Measurements from ENCODE around the gene VWC2L. TPM values are rescaled to one million over a fixed set of nuclear protein-coding genes. Genes with fewer than 3 reads are reported as not detected.

The VWC2L gene
- total RNA-seq, 1 experiment from 2014 or later, result not detected

- DNase-seq (ENCODE audit: low read depth), result no peak
These were observed 122.7 kb downstream of the VWC2L start for GRCh38 chr2:214533541-214533940.

GRCh38 chr2:214536625-214537024 is 125.8 kb downstream of the VWC2L start:
- DNase-seq (ENCODE audit: low read depth), result no peak

GRCh38 chr2:214537929-214538328 is 127.1 kb downstream of the VWC2L start:
- DNase-seq (ENCODE audit: low read depth), result no peak

GRCh38 chr2:214542295-214542694 is 131.4 kb downstream of the VWC2L start:
- no peak for DNase-seq (ENCODE audit: low read depth)

GRCh38 chr2:214542866-214543265 is 132.0 kb downstream of the VWC2L start:
- DNase-seq (ENCODE audit: low read depth), result peak; percentile 58

- DNase-seq (ENCODE audit: low read depth), result peak; percentile 76
These were observed 132.6 kb downstream of the VWC2L start for GRCh38 chr2:214543386-214543955.

GRCh38 chr2:214545898-214546542 is 135.2 kb downstream of the VWC2L start:
- DNase-seq (ENCODE audit: low read depth), result no peak

GRCh38 chr2:214547931-214548330 is 137.1 kb downstream of the VWC2L start:
- DNase-seq (ENCODE audit: low read depth), result no peak

- DNase-seq (ENCODE audit: low read depth), result no peak
These were observed 139.1 kb downstream of the VWC2L start for GRCh38 chr2:214549946-214550345.

GRCh38 chr2:214550786-214551185 is 139.9 kb downstream of the VWC2L start:
- peak; percentile 36 for DNase-seq (ENCODE audit: low read depth)

- no peak for DNase-seq (ENCODE audit: low read depth)
These were observed 147.0 kb downstream of the VWC2L start for GRCh38 chr2:214557884-214558283.

GRCh38 chr2:214558341-214558740 is 147.5 kb downstream of the VWC2L start:
- no peak for DNase-seq (ENCODE audit: low read depth)

- no peak for DNase-seq (ENCODE audit: low read depth)
These were observed 149.3 kb downstream of the VWC2L start for GRCh38 chr2:214560176-214560575.

GRCh38 chr2:214560618-214561190 is 149.8 kb downstream of the VWC2L start:
- no peak for DNase-seq (ENCODE audit: low read depth)

- DNase-seq (ENCODE audit: low read depth), result no peak
These were observed 154.4 kb downstream of the VWC2L start for GRCh38 chr2:214565246-214565645.

- no peak for DNase-seq (ENCODE audit: low read depth)
These were observed 155.6 kb downstream of the VWC2L start for GRCh38 chr2:214566457-214566856.

- DNase-seq (ENCODE audit: low read depth), result no peak
These were observed 158.7 kb downstream of the VWC2L start for GRCh38 chr2:214569419-214570035.

- DNase-seq (ENCODE audit: low read depth), result no peak
These were observed 163.4 kb downstream of the VWC2L start for GRCh38 chr2:214574084-214574781.

- no peak for DNase-seq (ENCODE audit: low read depth)
These were observed 164.2 kb downstream of the VWC2L start for GRCh38 chr2:214575030-214575429.

- no peak for DNase-seq (ENCODE audit: low read depth)
These were observed 164.6 kb downstream of the VWC2L start for GRCh38 chr2:214575465-214575864.

- DNase-seq (ENCODE audit: low read depth), result peak; percentile 24
These were observed 166.9 kb downstream of the VWC2L start for GRCh38 chr2:214577769-214578168.

- DNase-seq (ENCODE audit: low read depth), result no peak
These were observed 167.6 kb downstream of the VWC2L start for GRCh38 chr2:214578442-214578841.
